Measurements from ENCODE around the gene NLRC5. TPM values are rescaled to one million over a fixed set of nuclear protein-coding genes. Genes with fewer than 3 reads are reported as not detected.

The NLRC5 gene
- total and polyA plus RNA-seq, 4 donors: 23.9 to 46.4 (median 31.1) TPM

- no peak overlapping the region for H3K4me3 ChIP-seq
- no peak overlapping the region for H3K9ac ChIP-seq (ENCODE audit: insufficient read depth in 1 of 2, low read length in 2 of 2)
- peaks cover 0 to 8% (median 5%) of the 10 kb centered on the region in 5 donors for H3K4me1 ChIP-seq (ENCODE audit: control insufficient read depth in 5 of 5, insufficient read depth in 5 of 5, low read length in 5 of 5)
- DNase-seq (no peak), ATAC-seq (ENCODE audit: insufficient read depth, low FRiP score) (no peak)
- H3K27me3 ChIP-seq (ENCODE audit: control insufficient read depth in 3 of 3, insufficient read depth in 3 of 3, low read length in 2 of 3): no peaks in the 10 kb centered on the region
- WGBS, 2 donors: 76 to 83% methylated on average over 12 of the region's 12 CpGs
- H3K36me3 ChIP-seq (ENCODE audit: control insufficient read depth in 4 of 4, insufficient read depth in 4 of 4, low read length in 4 of 4): peaks cover 0 to 40% (median 0%) of the 10 kb centered on the region in 4 donors
- peaks cover 0 to 2% (median 0%) of the 10 kb centered on the region in 4 donors for H3K9me3 ChIP-seq (ENCODE audit: control insufficient read depth in 4 of 4, insufficient read depth in 3 of 4, low read length in 3 of 4)
- H3K27ac ChIP-seq (ENCODE audit: low read depth in 1 of 2, low read length in 1 of 2): no peak overlapping the region
- no peak for TF ChIP-seq CTCF (IDR thresholded peaks at IDR 0.05; ENCODE audit: control extremely low read depth, extremely low read depth)
These were observed 55.8 kb downstream of the NLRC5 start for GRCh38 chr16:57044931-57045693.

GRCh38 chr16:57045694-57046381, 56.5 kb downstream of the NLRC5 start:
- H3K4me3 ChIP-seq: no peak overlapping the region
- TF ChIP-seq CTCF (IDR thresholded peaks at IDR 0.05; ENCODE audit: control extremely low read depth, extremely low read depth): peak; percentile 13
- H3K27me3 ChIP-seq (ENCODE audit: control insufficient read depth in 3 of 3, insufficient read depth in 3 of 3, low read length in 2 of 3): no peaks in the 10 kb centered on the region
- H3K36me3 ChIP-seq (ENCODE audit: control insufficient read depth in 4 of 4, insufficient read depth in 4 of 4, low read length in 4 of 4): peaks cover 0 to 33% (median 0%) of the 10 kb centered on the region in 4 donors
- H3K27ac ChIP-seq (ENCODE audit: low read depth in 1 of 2, low read length in 1 of 2): no peak overlapping the region
- 59 to 65% methylated on average over 13 of the region's 13 CpGs for WGBS, 2 donors
- H3K4me1 ChIP-seq (ENCODE audit: control insufficient read depth in 5 of 5, insufficient read depth in 5 of 5, low read length in 5 of 5): peaks cover 0 to 7% (median 3%) of the 10 kb centered on the region in 5 donors
- peak; percentile 83 to 86 (median 86) for DNase-seq
- H3K9ac ChIP-seq (ENCODE audit: insufficient read depth in 1 of 2, low read length in 2 of 2): no peak overlapping the region
- ATAC-seq (ENCODE audit: insufficient read depth, low FRiP score): no peak
- no peaks in the 10 kb centered on the region for H3K9me3 ChIP-seq (ENCODE audit: control insufficient read depth in 4 of 4, insufficient read depth in 3 of 4, low read length in 3 of 4)

GRCh38 chr16:57048095-57048494, 58.7 kb downstream of the NLRC5 start:
- no peak for DNase-seq
- Histone ChIP-seq H3K4me3 (no peak overlapping the region), H3K27me3 (ENCODE audit: control insufficient read depth in 3 of 3, insufficient read depth in 3 of 3, low read length in 2 of 3) (no peaks in the 10 kb centered on the region), H3K36me3 (ENCODE audit: control insufficient read depth in 4 of 4, insufficient read depth in 4 of 4, low read length in 4 of 4) (peaks cover 0 to 33% (median 0%) of the 10 kb centered on the region in 4 donors), H3K4me1 (ENCODE audit: control insufficient read depth in 5 of 5, insufficient read depth in 5 of 5, low read length in 5 of 5) (peaks cover 0 to 7% (median 0%) of the 10 kb centered on the region in 5 donors), H3K9ac (ENCODE audit: insufficient read depth in 1 of 2, low read length in 2 of 2) (no peak overlapping the region), H3K9me3 (ENCODE audit: control insufficient read depth in 4 of 4, insufficient read depth in 3 of 4, low read length in 3 of 4) (no peaks in the 10 kb centered on the region), H3K27ac (ENCODE audit: low read depth in 1 of 2, low read length in 1 of 2) (no peak overlapping the region)
- ATAC-seq (ENCODE audit: insufficient read depth, low FRiP score): no peak
- TF ChIP-seq CTCF (IDR thresholded peaks at IDR 0.05; ENCODE audit: control extremely low read depth, extremely low read depth): no peak
- WGBS, 2 donors: 87 to 98% methylated on average over 2 of the region's 2 CpGs

Data from lung (tissue), 12 donors.